ENCODE measurements around the gene SLC6A2.

GRCh38 chr16:55645986-55646385 is 9.8 kb upstream of the SLC6A2 start:
- TF ChIP-seq, protein P1, sequence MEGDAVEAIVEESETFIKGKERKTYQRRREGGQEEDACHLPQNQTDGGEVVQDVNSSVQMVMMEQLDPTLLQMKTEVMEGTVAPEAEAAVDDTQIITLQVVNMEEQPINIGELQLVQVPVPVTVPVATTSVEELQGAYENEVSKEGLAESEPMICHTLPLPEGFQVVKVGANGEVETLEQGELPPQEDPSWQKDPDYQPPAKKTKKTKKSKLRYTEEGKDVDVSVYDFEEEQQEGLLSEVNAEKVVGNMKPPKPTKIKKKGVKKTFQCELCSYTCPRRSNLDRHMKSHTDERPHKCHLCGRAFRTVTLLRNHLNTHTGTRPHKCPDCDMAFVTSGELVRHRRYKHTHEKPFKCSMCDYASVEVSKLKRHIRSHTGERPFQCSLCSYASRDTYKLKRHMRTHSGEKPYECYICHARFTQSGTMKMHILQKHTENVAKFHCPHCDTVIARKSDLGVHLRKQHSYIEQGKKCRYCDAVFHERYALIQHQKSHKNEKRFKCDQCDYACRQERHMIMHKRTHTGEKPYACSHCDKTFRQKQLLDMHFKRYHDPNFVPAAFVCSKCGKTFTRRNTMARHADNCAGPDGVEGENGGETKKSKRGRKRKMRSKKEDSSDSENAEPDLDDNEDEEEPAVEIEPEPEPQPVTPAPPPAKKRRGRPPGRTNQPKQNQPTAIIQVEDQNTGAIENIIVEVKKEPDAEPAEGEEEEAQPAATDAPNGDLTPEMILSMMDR (IDR thresholded peaks at IDR 0.05), result no peak
- no peak for TF ChIP-seq POLR2A (IDR thresholded peaks at IDR 0.05)

All from uterus (tissue), 2 donors.